ENCODE data around the gene SOS1.

The SOS1 gene

DNA sequence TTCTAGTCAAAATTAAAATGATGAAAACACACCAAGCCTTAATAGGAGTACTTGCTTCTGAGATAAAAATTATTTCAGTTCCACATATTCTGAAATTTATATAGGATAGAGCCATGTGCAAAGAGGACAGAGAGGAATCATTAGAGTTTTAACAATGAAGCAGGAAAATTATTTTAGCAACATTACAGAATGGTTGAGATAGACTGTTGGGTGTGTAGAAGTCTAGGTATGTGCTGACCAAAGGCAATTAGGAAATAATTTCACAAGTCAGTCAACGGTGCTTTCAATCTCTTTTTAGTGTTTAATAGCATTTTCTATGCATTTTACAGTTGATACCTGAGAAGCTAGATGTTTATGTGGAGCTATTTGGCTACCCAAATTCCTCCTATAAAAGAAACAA, 25.2 kb downstream of the SOS1 start:
- DNase-seq (ENCODE audit: low read depth) = no peak
- no peak for TF ChIP-seq CTCF (IDR thresholded peaks at IDR 0.05; ENCODE audit: control insufficient read depth, insufficient read depth, low read depth, low read length, missing control alignments)

GRCh38 chr2:39094717-39095363, 26.0 kb downstream of the SOS1 start:
- H3K4me3 ChIP-seq (ENCODE audit: control insufficient read depth, low read depth, low read length) = no peak overlapping the region
- TF ChIP-seq CTCF (IDR thresholded peaks at IDR 0.05; ENCODE audit: control insufficient read depth, insufficient read depth, low read depth, low read length, missing control alignments) = no peak
- no peak for DNase-seq (ENCODE audit: low read depth)

More for the DNA sequence above, 25.2 kb downstream of the SOS1 start:
- no peak overlapping the region for H3K4me3 ChIP-seq (ENCODE audit: control insufficient read depth, low read depth, low read length)

GRCh38 chr2:39093218-39093898, 27.5 kb downstream of the SOS1 start:
- no peak for DNase-seq (ENCODE audit: low read depth)

GRCh38 chr2:39091543-39091942, 29.3 kb downstream of the SOS1 start:
- H3K4me3 ChIP-seq (ENCODE audit: control insufficient read depth, low read depth, low read length) = no peak overlapping the region
- DNase-seq (ENCODE audit: low read depth) = no peak
- no peak for TF ChIP-seq CTCF (IDR thresholded peaks at IDR 0.05; ENCODE audit: control insufficient read depth, insufficient read depth, low read depth, low read length, missing control alignments)

More at GRCh38 chr2:39093218-39093898, 27.5 kb downstream of the SOS1 start:
- no peak overlapping the region for H3K4me3 ChIP-seq (ENCODE audit: control insufficient read depth, low read depth, low read length)
- no peak for TF ChIP-seq CTCF (IDR thresholded peaks at IDR 0.05; ENCODE audit: control insufficient read depth, insufficient read depth, low read depth, low read length, missing control alignments)

DNA sequence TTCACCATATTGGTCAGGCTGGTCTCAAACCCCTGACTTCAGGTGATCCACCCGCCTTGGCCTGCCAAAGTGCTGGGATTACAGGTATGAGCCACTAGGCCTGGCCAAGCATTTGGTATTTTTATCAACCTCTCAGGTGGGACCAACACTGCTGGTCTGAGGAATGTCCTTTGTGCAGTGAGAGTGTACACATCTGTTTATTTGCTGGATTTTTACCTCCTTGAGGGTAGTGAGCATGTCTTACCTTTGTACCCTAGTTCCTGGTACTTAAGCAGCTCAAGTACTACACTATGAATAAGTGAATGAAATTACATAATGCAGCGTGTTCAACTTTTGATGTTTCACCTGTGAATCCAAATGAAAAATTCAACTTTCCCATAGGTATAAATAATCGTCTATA, 29.8 kb downstream of the SOS1 start:
- no peak overlapping the region for H3K4me3 ChIP-seq (ENCODE audit: control insufficient read depth, low read depth, low read length)
- no peak for TF ChIP-seq CTCF (IDR thresholded peaks at IDR 0.05; ENCODE audit: control insufficient read depth, insufficient read depth, low read depth, low read length, missing control alignments)
- no peak for DNase-seq (ENCODE audit: low read depth)

DNA sequence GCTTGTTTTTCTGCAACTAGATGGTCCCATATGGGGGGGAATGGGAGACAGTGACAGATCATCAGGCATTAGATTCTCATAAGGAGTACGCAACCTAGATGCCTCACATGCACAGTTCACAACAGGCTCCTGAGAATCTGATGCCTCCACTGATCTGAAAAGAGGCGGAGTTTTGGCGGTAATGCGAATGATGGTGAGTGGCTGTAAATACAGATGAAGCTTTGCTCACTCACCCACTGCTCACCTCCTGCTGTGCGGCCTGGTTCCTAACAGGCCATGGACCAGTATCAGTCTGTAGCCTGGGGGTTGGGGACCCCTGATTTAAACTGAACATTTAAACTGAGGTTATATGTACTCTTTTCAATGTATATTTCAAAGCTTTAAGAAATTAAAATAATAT, 40.7 kb downstream of the SOS1 start:
- no peak for DNase-seq (ENCODE audit: low read depth)
- no peak for TF ChIP-seq CTCF (IDR thresholded peaks at IDR 0.05; ENCODE audit: control insufficient read depth, insufficient read depth, low read depth, low read length, missing control alignments)
- no peak overlapping the region for H3K4me3 ChIP-seq (ENCODE audit: control insufficient read depth, low read depth, low read length)

Data from AG09309 (cell line).